Esophagus muscularis mucosa (tissue), 4 donors: ENCODE data around the gene CELSR1.

ENCODE experiments used
- CTCF ChIP-seq, 3 experiments: fragments of 200-600 bp in 2 of 3; fragments of 450-650 bp in 1 of 3; sonication (generic) in 2 of 3; IDR thresholded peaks; one replicate each; pipeline ENCODE4 v1.5.1; 2017 to 2019; ENCODE audit warnings: antibody characterized with exemption in 3 of 3, mild to moderate bottlenecking in 2 of 3, moderate library complexity in 1 of 3
- EP300 ChIP-seq: sonication (generic); formaldehyde crosslinking; IDR thresholded peaks from one replicate; pipeline ENCODE4 v1.6.1; 2017; ENCODE audit warnings: antibody characterized with exemption
- POLR2A ChIP-seq: fragments of 450-650 bp; IDR thresholded peaks from one replicate; pipeline ENCODE4 v1.6.1; 2017; ENCODE audit warnings: antibody characterized with exemption, moderate library complexity, mild to moderate bottlenecking, low read depth

GRCh38 chr22:46378426-46379065 lies 158.9 kb downstream of the CELSR1 start:
- TF ChIP-seq CTCF (IDR thresholded peaks at IDR 0.05): no peak
- no peak for TF ChIP-seq EP300
- no peak for TF ChIP-seq POLR2A
